Right lobe of liver (tissue), 6 donors: Measurements from ENCODE around the gene ATP13A3. TPM values are rescaled to one million over a fixed set of nuclear protein-coding genes. Genes with fewer than 3 reads are reported as not detected.

Experiments used
- ATAC-seq, 4 donors: fragments of 200-7000 bp; cut with Tn5 transposase; one replicate each; pipeline ENCODE4 v1.9.1; 2020; ENCODE audit warnings: mild to moderate bottlenecking in 4 of 4, moderate library complexity in 4 of 4
- DNase-seq, 3 donors: peaks; one replicate each; pipeline ENCODE4 v3.0.0-alpha.2; 2020
- H3K27ac ChIP-seq, 3 donors: fragments of 200-600 bp; one replicate each; pipeline ENCODE4 v1.8.0; 2022
- H3K27me3 ChIP-seq, 2 donors: fragments of 200-600 bp; one replicate each; pipeline ENCODE4 v1.8.0; 2022
- H3K36me3 ChIP-seq, 4 donors: fragments of 200-600 bp; sonication (generic) in 1 of 4; one replicate each; pipeline versions ENCODE4 v1.5.1 to v1.8.0; 2017 to 2022; ENCODE audit warnings: control low read depth in 1 of 4
- H3K4me1 ChIP-seq, 4 donors: fragments of 200-600 bp; sonication (generic) in 1 of 4; one replicate each; pipeline versions ENCODE4 v1.5.1 to v1.8.0; 2017 to 2022; ENCODE audit warnings: control low read depth in 1 of 4
- H3K4me3 ChIP-seq, 3 donors: fragments of 200-600 bp; one replicate each; pipeline ENCODE4 v1.8.0; 2022
- H3K9me3 ChIP-seq, 4 donors: fragments of 200-600 bp; sonication (generic) in 1 of 4; one replicate each; pipeline versions ENCODE4 v1.5.1 to v1.8.0; 2017 to 2022; ENCODE audit warnings: control low read depth in 1 of 4
- CTCF ChIP-seq, 4 donors: fragments of 200-600 bp in 3 of 4; fragments of 450-650 bp in 1 of 4; IDR thresholded peaks; one replicate each; pipeline versions ENCODE4 v1.5.1 to v1.8.0; 2016 to 2022; ENCODE audit warnings: antibody characterized with exemption in 4 of 4, mild to moderate bottlenecking in 2 of 4
- POLR2A ChIP-seq: fragments of 450-650 bp; IDR thresholded peaks from one replicate; pipeline ENCODE4 v1.6.1; 2017; ENCODE audit warnings: antibody characterized with exemption, mild to moderate bottlenecking
- WGBS: methylation state at CpG from one replicate; pipeline ENCODE4 v1.1.6; 2018; ENCODE audit warnings: low coverage, low lambda C conversion rate; ENCODE audit not compliant: insufficient coverage; ENCODE audit errors: missing lambda C conversion rate; 5-methylcytosine and 5-hydroxymethylcytosine counted together
- intact Hi-C, 2 donors: fragments of 100-400 bp; cut with DNase I; formaldehyde crosslinking; loops; one replicate each; pipeline versions ENCODE4 v1.11.2 to v1.14.1; 2022
- total RNA-seq, 6 experiments: library from RNA; depleted of rRNA in 2 of 6; stranded (reverse); fragments of >200 nt in 2 of 6; fragmentation: NEBNext Ultra II Directional in 3 of 6; extraction: Animal tissue kit (Norgen Biotek cat#: 25700) in 3 of 6; gene quantifications; one replicate each; pipeline versions ENCODE4 v1.1.0 to v1.2.4, GENCODE V29; 2016 to 2023
- donor health status: DM: no; HTN: yes; CAD: no.
- donor health status: DM: no; HTN: no; CAD: no.
- donor health status: DM: no; HTN: no; CAD: no.
- donor health status: DM: no; HTN: yes; CAD: no.
- donor health status: DM: no; HTN: yes; CAD: no.

ATP13A3 gene
- total RNA-seq, 6 experiments from 2014 or later = 109 to 172 (median 145) TPM

- peaks cover 0 to 39% (median 12%) of the 10 kb centered on the region in 4 donors for H3K4me1 ChIP-seq
- H3K9me3 ChIP-seq = no peaks in the 10 kb centered on the region
- intact Hi-C loops = no loop called here
- H3K27ac ChIP-seq = peak overlapping the region in 2 of 3 donors; percentile 17 to 65
- no peaks in the 10 kb centered on the region for H3K36me3 ChIP-seq
- peak in 1 of 4 donors; percentile 15 for ATAC-seq
- DNase-seq = no peak
- no peak for TF ChIP-seq CTCF (IDR thresholded peaks at IDR 0.05)
- no peak overlapping the region for H3K4me3 ChIP-seq
- no peaks in the 10 kb centered on the region for H3K27me3 ChIP-seq
Observed at GRCh38 chr3:194481103-194481502, 5.7 kb downstream of the ATP13A3 start.

- DNase-seq = no peak
- no peak for TF ChIP-seq POLR2A
- TF ChIP-seq CTCF (IDR thresholded peaks at IDR 0.05) = no peak
- Histone ChIP-seq H3K36me3 (no peaks in the 10 kb centered on the region), H3K9me3 (no peaks in the 10 kb centered on the region), H3K27ac (no peak overlapping the region), H3K27me3 (no peaks in the 10 kb centered on the region), H3K4me3 (no peak overlapping the region), H3K4me1 (peaks cover 0 to 30% (median 9%) of the 10 kb centered on the region in 4 donors)
- peak in 1 of 4 donors; percentile 14 for ATAC-seq
- intact Hi-C loops = loop anchor here (5.0 to 10.0 kb wide), 2 partner anchors 98 to 111 kb away; no protein-coding TSS in a partner anchor
- WGBS = 67% methylated on average over 4 of the region's 4 CpGs
Observed at GRCh38 chr3:194476784-194477183, 10.0 kb downstream of the ATP13A3 start.

GRCh38 chr3:194475978-194476377 lies 10.8 kb downstream of the ATP13A3 start:
- WGBS = 69% methylated on average over 4 of the region's 4 CpGs
- Histone ChIP-seq H3K9me3 (no peaks in the 10 kb centered on the region), H3K27me3 (no peaks in the 10 kb centered on the region), H3K4me3 (no peak overlapping the region), H3K4me1 (peaks cover 0 to 25% (median 7%) of the 10 kb centered on the region in 4 donors), H3K27ac (no peak overlapping the region), H3K36me3 (no peaks in the 10 kb centered on the region)
- DNase-seq = no peak
- ATAC-seq = no peak
- no peak for TF ChIP-seq POLR2A
- TF ChIP-seq CTCF (IDR thresholded peaks at IDR 0.05) = no peak
- intact Hi-C loops = loop anchor here (5.0 to 10.0 kb wide), 2 partner anchors 99 to 111 kb away; no protein-coding TSS in a partner anchor

- TF ChIP-seq CTCF (IDR thresholded peaks at IDR 0.05) (no peak), POLR2A (no peak)
Observed at GRCh38 chr3:194475138-194475932, 11.5 kb downstream of the ATP13A3 start.

More at GRCh38 chr3:194475138-194475932, 11.5 kb downstream of the ATP13A3 start:
- H3K27me3 ChIP-seq = no peaks in the 10 kb centered on the region
- H3K36me3 ChIP-seq = no peaks in the 10 kb centered on the region
- H3K4me3 ChIP-seq = no peak overlapping the region
- DNase-seq = no peak
- WGBS = 79% methylated on average over 4 of the region's 4 CpGs
- intact Hi-C loops = loop anchor here (5.0 to 10.0 kb wide), 2 partner anchors 99 to 112 kb away; no protein-coding TSS in a partner anchor
- no peaks in the 10 kb centered on the region for H3K9me3 ChIP-seq
- H3K4me1 ChIP-seq = peaks cover 0 to 19% (median 6%) of the 10 kb centered on the region in 4 donors
- H3K27ac ChIP-seq = no peak overlapping the region
- no peak for ATAC-seq
